Stimulated activated CD8-positive, alpha-beta memory T cell treated with anti-CD3 and anti-CD28 coated beads, Interleukin-15, amount 100 ng/mL, for 48 hours (primary cell): Measurements from ENCODE around the gene FAM227B.
A peak's percentile ranks its signal among the peaks of the same experiment; 100 is the strongest.
"Not testable (repeated sequence)": the region's sequence is repeated elsewhere in the genome, so short reads cannot be mapped to it uniquely, and the experiment has no call there.

Source experiments
- DNase-seq, 2 donors: peaks; one replicate each; pipeline ENCODE4 v3.0.0-alpha.2; 2020; ENCODE audit warnings: low read depth in 2 of 2

FAM227B gene

GRCh38 chr15:49494842-49495241 lies 125.8 kb downstream of the FAM227B start:
- DNase-seq, result no peak

GRCh38 chr15:49492830-49493229 lies 127.8 kb downstream of the FAM227B start:
- no peak for DNase-seq

- DNase-seq, result no peak
Observed at GRCh38 chr15:49492151-49492550, 128.5 kb downstream of the FAM227B start.

GRCh38 chr15:49490966-49491365 lies 129.7 kb downstream of the FAM227B start:
- no peak for DNase-seq

GRCh38 chr15:49485401-49485800 lies 135.2 kb downstream of the FAM227B start:
- DNase-seq, result not testable (repeated sequence)

GRCh38 chr15:49478982-49479381 lies 141.6 kb downstream of the FAM227B start:
- DNase-seq, result not testable (repeated sequence)

- DNase-seq, result not testable (repeated sequence)
Observed at GRCh38 chr15:49478021-49478420, 142.6 kb downstream of the FAM227B start.

GRCh38 chr15:49473031-49473430 lies 147.6 kb downstream of the FAM227B start:
- DNase-seq, result no peak

GRCh38 chr15:49472338-49472737 lies 148.3 kb downstream of the FAM227B start:
- DNase-seq, result no peak

- DNase-seq, result no peak
Observed at GRCh38 chr15:49471733-49472132, 148.9 kb downstream of the FAM227B start.

GRCh38 chr15:49471248-49471647 lies 149.4 kb downstream of the FAM227B start:
- DNase-seq, result peak in 1 of 2 donors; percentile 10

- DNase-seq, result no peak
Observed at GRCh38 chr15:49468481-49468839, 152.2 kb downstream of the FAM227B start.

- DNase-seq, result no peak
Observed at GRCh38 chr15:49467746-49468480, 152.7 kb downstream of the FAM227B start.

- DNase-seq, result no peak
Observed at GRCh38 chr15:49466119-49466518, 154.5 kb downstream of the FAM227B start.

GRCh38 chr15:49464522-49464921 lies 156.1 kb downstream of the FAM227B start:
- no peak for DNase-seq

- no peak for DNase-seq
Observed at GRCh38 chr15:49462232-49462844, 158.3 kb downstream of the FAM227B start.

- no peak for DNase-seq
Observed at GRCh38 chr15:49460411-49460941, 160.1 kb downstream of the FAM227B start.

GRCh38 chr15:49458145-49458544 lies 162.5 kb downstream of the FAM227B start:
- no peak for DNase-seq

GRCh38 chr15:49456166-49456565 lies 164.5 kb downstream of the FAM227B start:
- DNase-seq, result no peak

- DNase-seq, result no peak
Observed at GRCh38 chr15:49452595-49452994, 168.0 kb downstream of the FAM227B start.

GRCh38 chr15:49441816-49442215 lies 178.8 kb downstream of the FAM227B start:
- DNase-seq, result no peak

- DNase-seq, result no peak
Observed at GRCh38 chr15:49441356-49441755, 179.3 kb downstream of the FAM227B start.

- DNase-seq, result no peak
Observed at GRCh38 chr15:49439678-49440395, 180.8 kb downstream of the FAM227B start.
